ENCODE results near the gene AHNAK2. TPM values are rescaled to one million over a fixed set of nuclear protein-coding genes. Genes with fewer than 3 reads are reported as not detected.

The AHNAK2 gene
- total RNA-seq, 1 experiment from 2014 or later = 223 TPM

DNA sequence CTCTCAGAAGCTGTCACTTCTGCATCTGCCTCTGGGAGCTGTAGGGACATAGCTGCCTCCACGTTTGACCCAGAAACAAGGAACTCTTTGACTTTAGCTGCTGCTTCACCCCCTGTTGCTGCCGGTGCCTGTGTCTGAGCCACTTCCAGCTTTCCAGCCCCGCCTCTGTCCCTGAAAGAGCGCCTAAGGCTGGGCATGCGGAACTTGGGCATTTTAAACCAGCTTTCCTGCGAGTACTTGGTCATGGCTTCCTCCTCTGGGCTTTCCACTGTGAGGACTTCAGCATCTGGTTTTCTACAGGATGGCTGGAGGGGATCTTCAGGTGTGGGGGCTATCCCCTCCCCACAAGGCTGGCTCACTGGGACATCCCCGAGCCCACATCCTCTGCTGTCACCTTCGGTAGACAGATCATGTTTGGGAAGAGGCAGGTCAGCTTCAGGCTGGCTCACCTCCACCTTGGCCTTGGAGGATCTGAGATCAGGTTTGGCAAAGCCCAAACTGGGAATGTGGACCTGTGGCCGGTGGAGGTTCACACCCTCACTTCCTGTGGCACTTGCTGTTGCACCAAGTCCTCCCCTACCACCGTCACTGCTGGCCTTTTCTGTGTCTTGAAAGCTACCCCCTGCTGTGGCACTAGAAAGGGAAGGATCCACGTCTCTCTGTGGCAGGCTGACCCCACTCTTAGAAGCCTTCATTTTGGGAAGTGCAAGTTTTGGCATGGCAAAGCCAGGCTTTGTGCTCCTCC is 38.3 kb downstream of the AHNAK2 start:
- intact Hi-C loops (cut with micrococcal nuclease; ENCODE audit: unreplicated experiment) = no loop called here
- H3K27ac ChIP-seq (ENCODE audit: low read length) = no peak overlapping the region
- no peaks in the 10 kb centered on the region for H3K9me3 ChIP-seq (ENCODE audit: control insufficient read depth, insufficient read depth, low read depth, low read length)
- no peak for TF ChIP-seq POLR2AphosphoS5 (IDR thresholded peaks at IDR 0.05; ENCODE audit: low read depth, low read length)
- ATAC-seq (no peak), DNase-seq (ENCODE audit: low read depth, low spot score) (no peak)
- H3K27me3 ChIP-seq (ENCODE audit: control insufficient read depth, insufficient read depth, low read length) = no peaks in the 10 kb centered on the region
- H3K36me3 ChIP-seq (ENCODE audit: control insufficient read depth, insufficient read depth, low read length) = peaks cover 5% of the 10 kb centered on the region
- no TSS peak for BruUV-seq (replicated peaks)
- H3K4me3 ChIP-seq (ENCODE audit: low read depth in 2 of 2, low read length in 2 of 2) = no peak overlapping the region
- no peaks in the 10 kb centered on the region for H3K4me1 ChIP-seq (ENCODE audit: control insufficient read depth, insufficient read depth, low read length)
- CTCF ChIA-PET = no interaction called here
- in situ Hi-C loops (cut with HindIII; ENCODE audit: low pct_unique_long_range_greater_than_20kb, low sequenced_read_pairs) = no loop called here
- POLR2A ChIA-PET = no interaction called here

DNA sequence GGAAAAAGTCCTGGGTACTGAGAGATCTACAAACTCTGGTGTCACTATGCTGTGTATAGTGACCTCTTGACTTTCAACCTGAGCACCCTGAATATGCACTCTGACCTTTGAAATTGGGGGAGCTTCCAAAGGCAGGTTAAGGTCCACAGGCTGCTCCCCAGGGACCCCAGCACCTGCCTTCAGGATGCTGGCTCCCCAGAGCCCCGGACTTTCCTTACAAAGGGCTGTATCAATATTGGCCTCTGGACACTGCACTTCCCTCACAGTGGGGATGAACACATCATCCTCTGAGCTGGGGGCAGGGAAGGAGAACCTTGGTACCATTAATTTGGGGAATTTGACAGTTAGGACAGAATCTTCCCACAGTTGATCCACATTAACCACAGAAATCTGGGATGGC is 39.2 kb downstream of the AHNAK2 start:
- Histone ChIP-seq H3K36me3 (ENCODE audit: control insufficient read depth, insufficient read depth, low read length) (peaks cover 5% of the 10 kb centered on the region), H3K9me3 (ENCODE audit: control insufficient read depth, insufficient read depth, low read depth, low read length) (no peaks in the 10 kb centered on the region), H3K4me1 (ENCODE audit: control insufficient read depth, insufficient read depth, low read length) (no peaks in the 10 kb centered on the region), H3K27me3 (ENCODE audit: control insufficient read depth, insufficient read depth, low read length) (no peaks in the 10 kb centered on the region), H3K27ac (ENCODE audit: low read length) (no peak overlapping the region), H3K4me3 (ENCODE audit: low read depth in 2 of 2, low read length in 2 of 2) (no peak overlapping the region)
- DNase-seq (ENCODE audit: low read depth, low spot score) (no peak), ATAC-seq (no peak)
- CTCF ChIA-PET = no interaction called here
- no TSS peak for BruUV-seq (replicated peaks)
- intact Hi-C loops (cut with micrococcal nuclease; ENCODE audit: unreplicated experiment) = no loop called here
- TF ChIP-seq, protein P1, sequence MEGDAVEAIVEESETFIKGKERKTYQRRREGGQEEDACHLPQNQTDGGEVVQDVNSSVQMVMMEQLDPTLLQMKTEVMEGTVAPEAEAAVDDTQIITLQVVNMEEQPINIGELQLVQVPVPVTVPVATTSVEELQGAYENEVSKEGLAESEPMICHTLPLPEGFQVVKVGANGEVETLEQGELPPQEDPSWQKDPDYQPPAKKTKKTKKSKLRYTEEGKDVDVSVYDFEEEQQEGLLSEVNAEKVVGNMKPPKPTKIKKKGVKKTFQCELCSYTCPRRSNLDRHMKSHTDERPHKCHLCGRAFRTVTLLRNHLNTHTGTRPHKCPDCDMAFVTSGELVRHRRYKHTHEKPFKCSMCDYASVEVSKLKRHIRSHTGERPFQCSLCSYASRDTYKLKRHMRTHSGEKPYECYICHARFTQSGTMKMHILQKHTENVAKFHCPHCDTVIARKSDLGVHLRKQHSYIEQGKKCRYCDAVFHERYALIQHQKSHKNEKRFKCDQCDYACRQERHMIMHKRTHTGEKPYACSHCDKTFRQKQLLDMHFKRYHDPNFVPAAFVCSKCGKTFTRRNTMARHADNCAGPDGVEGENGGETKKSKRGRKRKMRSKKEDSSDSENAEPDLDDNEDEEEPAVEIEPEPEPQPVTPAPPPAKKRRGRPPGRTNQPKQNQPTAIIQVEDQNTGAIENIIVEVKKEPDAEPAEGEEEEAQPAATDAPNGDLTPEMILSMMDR (IDR thresholded peaks at IDR 0.05) = no peak
- no peak for TF ChIP-seq TCF7L2 (IDR thresholded peaks at IDR 0.05; ENCODE audit: low read depth, low read length)
- no peak for TF ChIP-seq POLR2AphosphoS5 (IDR thresholded peaks at IDR 0.05; ENCODE audit: low read depth, low read length)
- TF ChIP-seq, protein P2, sequence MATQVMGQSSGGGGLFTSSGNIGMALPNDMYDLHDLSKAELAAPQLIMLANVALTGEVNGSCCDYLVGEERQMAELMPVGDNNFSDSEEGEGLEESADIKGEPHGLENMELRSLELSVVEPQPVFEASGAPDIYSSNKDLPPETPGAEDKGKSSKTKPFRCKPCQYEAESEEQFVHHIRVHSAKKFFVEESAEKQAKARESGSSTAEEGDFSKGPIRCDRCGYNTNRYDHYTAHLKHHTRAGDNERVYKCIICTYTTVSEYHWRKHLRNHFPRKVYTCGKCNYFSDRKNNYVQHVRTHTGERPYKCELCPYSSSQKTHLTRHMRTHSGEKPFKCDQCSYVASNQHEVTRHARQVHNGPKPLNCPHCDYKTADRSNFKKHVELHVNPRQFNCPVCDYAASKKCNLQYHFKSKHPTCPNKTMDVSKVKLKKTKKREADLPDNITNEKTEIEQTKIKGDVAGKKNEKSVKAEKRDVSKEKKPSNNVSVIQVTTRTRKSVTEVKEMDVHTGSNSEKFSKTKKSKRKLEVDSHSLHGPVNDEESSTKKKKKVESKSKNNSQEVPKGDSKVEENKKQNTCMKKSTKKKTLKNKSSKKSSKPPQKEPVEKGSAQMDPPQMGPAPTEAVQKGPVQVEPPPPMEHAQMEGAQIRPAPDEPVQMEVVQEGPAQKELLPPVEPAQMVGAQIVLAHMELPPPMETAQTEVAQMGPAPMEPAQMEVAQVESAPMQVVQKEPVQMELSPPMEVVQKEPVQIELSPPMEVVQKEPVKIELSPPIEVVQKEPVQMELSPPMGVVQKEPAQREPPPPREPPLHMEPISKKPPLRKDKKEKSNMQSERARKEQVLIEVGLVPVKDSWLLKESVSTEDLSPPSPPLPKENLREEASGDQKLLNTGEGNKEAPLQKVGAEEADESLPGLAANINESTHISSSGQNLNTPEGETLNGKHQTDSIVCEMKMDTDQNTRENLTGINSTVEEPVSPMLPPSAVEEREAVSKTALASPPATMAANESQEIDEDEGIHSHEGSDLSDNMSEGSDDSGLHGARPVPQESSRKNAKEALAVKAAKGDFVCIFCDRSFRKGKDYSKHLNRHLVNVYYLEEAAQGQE (IDR thresholded peaks at IDR 0.05; ENCODE audit: insufficient read depth in 1 of 2, low read depth in 2 of 2, low read length in 1 of 2) = no peak
- TF ChIP-seq SIN3A (IDR thresholded peaks at IDR 0.05; ENCODE audit: borderline replicate concordance, insufficient read depth, low read depth, low read length) = no peak
- in situ Hi-C loops (cut with HindIII; ENCODE audit: low pct_unique_long_range_greater_than_20kb, low sequenced_read_pairs) = no loop called here
- POLR2A ChIA-PET = no interaction called here

DNA sequence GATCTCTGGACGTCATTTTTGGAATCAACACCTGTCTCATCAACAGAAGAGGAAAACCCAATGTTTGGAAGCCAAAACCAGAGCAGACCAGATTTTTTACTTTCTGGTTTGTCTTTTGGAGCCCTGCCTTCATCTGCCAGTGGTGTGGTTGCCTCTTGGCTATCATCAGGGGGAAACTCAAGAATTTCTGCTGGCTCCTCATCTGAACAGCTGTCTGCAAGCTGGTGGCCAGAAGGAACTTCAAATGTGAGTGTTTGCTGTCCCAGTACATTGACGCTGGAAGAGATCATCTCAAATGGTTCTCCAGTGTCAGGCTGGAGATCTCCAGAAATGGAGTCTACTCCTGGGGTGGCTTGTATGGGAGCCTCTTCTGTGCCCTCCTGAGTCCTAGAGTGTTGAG is 39.7 kb downstream of the AHNAK2 start:
- in situ Hi-C loops (cut with HindIII; ENCODE audit: low pct_unique_long_range_greater_than_20kb, low sequenced_read_pairs) = no loop called here

More for the DNA sequence above, 39.7 kb downstream of the AHNAK2 start:
- CTCF ChIA-PET = no interaction called here
- no peak overlapping the region for H3K27ac ChIP-seq (ENCODE audit: low read length)
- H3K9me3 ChIP-seq (ENCODE audit: control insufficient read depth, insufficient read depth, low read depth, low read length) = no peaks in the 10 kb centered on the region
- POLR2A ChIA-PET = no interaction called here
- no TSS peak for BruUV-seq (replicated peaks)
- TF ChIP-seq TCF7L2 (IDR thresholded peaks at IDR 0.05; ENCODE audit: low read depth, low read length) = no peak
- no peak for TF ChIP-seq POLR2AphosphoS5 (IDR thresholded peaks at IDR 0.05; ENCODE audit: low read depth, low read length)
- TF ChIP-seq, protein P2 (IDR thresholded peaks at IDR 0.05; ENCODE audit: insufficient read depth in 1 of 2, low read depth in 2 of 2, low read length in 1 of 2) = no peak
- no peak for TF ChIP-seq SIN3A (IDR thresholded peaks at IDR 0.05; ENCODE audit: borderline replicate concordance, insufficient read depth, low read depth, low read length)
- TF ChIP-seq, protein P1 (IDR thresholded peaks at IDR 0.05) = no peak
- intact Hi-C loops (cut with micrococcal nuclease; ENCODE audit: unreplicated experiment) = no loop called here
- no peak overlapping the region for H3K4me3 ChIP-seq (ENCODE audit: low read depth in 2 of 2, low read length in 2 of 2)
- no peaks in the 10 kb centered on the region for H3K4me1 ChIP-seq (ENCODE audit: control insufficient read depth, insufficient read depth, low read length)
- ATAC-seq (no peak), DNase-seq (ENCODE audit: low read depth, low spot score) (no peak)
- H3K27me3 ChIP-seq (ENCODE audit: control insufficient read depth, insufficient read depth, low read length) = no peaks in the 10 kb centered on the region
- peaks cover 5% of the 10 kb centered on the region for H3K36me3 ChIP-seq (ENCODE audit: control insufficient read depth, insufficient read depth, low read length)
